SK-N-SH (cell line): ENCODE results near the gene TRMO. TPM values are rescaled to one million over a fixed set of nuclear protein-coding genes. Genes with fewer than 3 reads are reported as not detected.

Experiments
- CTCF ChIA-PET: fragments of 300-600, 350-600 bp; formaldehyde crosslinking; extraction: SDS; loops from one replicate; lab custom pipeline; 2021; lab: Yijun Ruan, JAX
- POLR2A ChIA-PET: fragments of 350-600 bp; sonication (Branson Sonifier 250); formaldehyde crosslinking; extraction: SDS; loops from one replicate; lab custom pipeline; 2020; ENCODE audit warnings: antibody characterized with exemption, inconsistent platforms; lab: Yijun Ruan, JAX
- DNase-seq: peaks from one replicate; pipeline ENCODE4 v3.0.0; 2012
- H2AFZ ChIP-seq: fragments of 200-600 bp; sonication (generic); 2 replicates; pipeline ENCODE4 v1.8.1; 2016; ENCODE audit warnings: antibody characterized with exemption, mild to moderate bottlenecking, low read depth
- H3F3A ChIP-seq: fragments of 200-600 bp; sonication (generic); replicated peaks from 2 replicates; pipeline ENCODE3; 2016; ENCODE audit warnings: antibody characterized with exemption, mild to moderate bottlenecking; ENCODE audit not compliant: insufficient read depth
- H3K27ac ChIP-seq, 2 experiments: fragments of 200-500 bp in 1 of 2; fragments of 200-600 bp in 1 of 2; sonication (Bioruptor generic) in 1 of 2; sonication (generic), shearing (Covaris generic) in 1 of 2; 2 replicates each; pipeline versions ENCODE4 v1.5.1 to v1.6.1; 2014 to 2016; ENCODE audit warnings: low read depth in 2 of 2, inconsistent platforms in 1 of 2, low read length in 1 of 2, mild to moderate bottlenecking in 1 of 2, mixed read lengths in 1 of 2
- H3K27me3 ChIP-seq: fragments of 200-600 bp; sonication (generic), shearing (Covaris generic); 2 replicates; pipeline ENCODE4 v1.6.1; 2016; ENCODE audit warnings: mixed run types; ENCODE audit not compliant: insufficient read depth
- H3K36me3 ChIP-seq, 2 experiments: fragments of 200-500 bp in 1 of 2; fragments of 200-600 bp in 1 of 2; sonication (Bioruptor generic) in 1 of 2; sonication (generic) in 1 of 2; replicated peaks in 1 of 2; 2 replicates each; pipeline versions ENCODE3 to v1.5.1; 2014 to 2016; ENCODE audit warnings: low read length in 1 of 2, mild to moderate bottlenecking in 1 of 2; ENCODE audit not compliant: insufficient read depth in 2 of 2, control insufficient read depth in 1 of 2
- H3K4me1 ChIP-seq, 2 experiments: fragments of 200-500 bp in 1 of 2; fragments of 200-600 bp in 1 of 2; sonication (Bioruptor generic) in 1 of 2; sonication (generic), shearing (Covaris generic) in 1 of 2; 2 replicates each; pipeline versions ENCODE4 v1.5.1 to v1.6.1; 2014 to 2016; ENCODE audit warnings: low read depth in 1 of 2, low read length in 1 of 2, mixed run types in 1 of 2; ENCODE audit not compliant: insufficient read depth in 2 of 2, control insufficient read depth in 1 of 2
- H3K4me2 ChIP-seq: fragments of 200-600 bp; sonication (generic), shearing (Covaris generic); 2 replicates; pipeline ENCODE4 v1.6.1; 2017; ENCODE audit warnings: mixed run types
- H3K4me3 ChIP-seq, 2 experiments: fragments of 200-500 bp in 1 of 2; fragments of 200-600 bp in 1 of 2; sonication (Bioruptor generic) in 1 of 2; sonication (generic), shearing (Covaris generic) in 1 of 2; 2 replicates each; pipeline versions ENCODE4 v1.5.1 to v1.8.1; 2014 to 2016; ENCODE audit warnings: low read depth in 2 of 2, inconsistent platforms in 1 of 2, low read length in 1 of 2, mild to moderate bottlenecking in 1 of 2, mixed read lengths in 1 of 2, moderate library complexity in 1 of 2
- H3K79me2 ChIP-seq: fragments of 200-600 bp; sonication (generic); 2 replicates; pipeline ENCODE4 v1.8.1; 2017; ENCODE audit warnings: mild to moderate bottlenecking; ENCODE audit not compliant: insufficient read depth
- H3K9ac ChIP-seq: fragments of 200-600 bp; sonication (generic); 2 replicates; pipeline ENCODE4 v1.6.1; 2017; ENCODE audit warnings: mixed run types
- H3K9me2 ChIP-seq: fragments of 200-600 bp; sonication (generic); 2 replicates; pipeline ENCODE4 v1.6.1; 2017; ENCODE audit warnings: mixed run types
- H3K9me3 ChIP-seq: fragments of 200-600 bp; sonication (generic); 2 replicates; pipeline ENCODE4 v1.6.1; 2017; ENCODE audit warnings: mixed run types, mild to moderate bottlenecking, moderate library complexity
- H4K20me1 ChIP-seq: fragments of 200-600 bp; sonication (generic); 2 replicates; pipeline ENCODE4 v1.6.1; 2017; ENCODE audit warnings: mild to moderate bottlenecking, mixed run types; ENCODE audit not compliant: insufficient read depth
- CHD2 ChIP-seq: fragments of 150-350 bp; IDR thresholded peaks from 2 replicates; pipeline ENCODE4 v1.6.1; 2018; ENCODE audit warnings: low read length; ENCODE audit not compliant: partially characterized antibody
- CTCF ChIP-seq: fragments of 200-600 bp; sonication (generic); IDR thresholded peaks from 2 replicates; pipeline ENCODE4 v1.6.1; 2017; ENCODE audit warnings: antibody characterized with exemption, mild to moderate bottlenecking, moderate library complexity
- FOSL2 ChIP-seq: IDR thresholded peaks from 2 replicates; pipeline ENCODE4 v1.4.0; 2012; ENCODE audit warnings: low read depth, mild to moderate bottlenecking, moderate library complexity, borderline replicate concordance
- NRF1 ChIP-seq: IDR thresholded peaks from 2 replicates; pipeline ENCODE4 v1.6.1; 2012; ENCODE audit warnings: low read depth, mild to moderate bottlenecking, low read length
- PBX3 ChIP-seq: IDR thresholded peaks from 2 replicates; pipeline ENCODE4; 2012
- RFX5 ChIP-seq: IDR thresholded peaks from 2 replicates; pipeline ENCODE4 v1.6.1; 2012; ENCODE audit warnings: mild to moderate bottlenecking, improper control_type of control experiment, low read length
- RXRA ChIP-seq: IDR thresholded peaks from 2 replicates; pipeline ENCODE4 v1.4.0; 2012; ENCODE audit warnings: low read depth, mild to moderate bottlenecking, borderline replicate concordance
- SIN3A ChIP-seq: IDR thresholded peaks from 2 replicates; pipeline ENCODE4 v1.6.1; 2012; ENCODE audit warnings: low read depth, mild to moderate bottlenecking, low read length, moderate library complexity, borderline replicate concordance
- TAF1 ChIP-seq: IDR thresholded peaks from 2 replicates; pipeline ENCODE4 v1.6.1; 2012; ENCODE audit warnings: low read depth, mild to moderate bottlenecking, low read length, moderate library complexity, borderline replicate concordance
- TEAD4 ChIP-seq: IDR thresholded peaks from 2 replicates; pipeline ENCODE4 v1.4.0; 2012; ENCODE audit warnings: mild to moderate bottlenecking, borderline replicate concordance; ENCODE audit not compliant: insufficient read depth
- USF1 ChIP-seq: IDR thresholded peaks from 2 replicates; pipeline ENCODE4 v1.4.0; 2012; ENCODE audit warnings: low read depth, borderline replicate concordance
- ZBTB33 ChIP-seq: IDR thresholded peaks from 2 replicates; pipeline ENCODE4 v1.4.0; 2012; ENCODE audit warnings: low read depth, borderline replicate concordance
- WGBS: methylation state at CpG from one replicate; pipeline ENCODE4 v1.1.6; 2017; ENCODE audit warnings: low lambda C conversion rate; 5-methylcytosine and 5-hydroxymethylcytosine counted together
- polyA plus RNA-seq, 3 experiments: library from polyadenylated mRNA; depleted of rRNA; stranded (reverse); fragments of >200 nt; gene quantifications; 2 replicates each; pipeline ENCODE4 v1.2.3, GENCODE V29; 2012

TRMO gene
- polyA plus RNA-seq, 1 of the 3 experiments (the other 2 are of a cell fraction) = 8.1 TPM

GRCh38 chr9:97958812-97959511 is 36.7 kb upstream of the TRMO start:
- Histone ChIP-seq H3K27me3 (no peaks in the 10 kb centered on the region), H3K9ac (no peak overlapping the region), H3K4me2 (no peak overlapping the region), H3K79me2 (no peaks in the 10 kb centered on the region), H4K20me1 (no peaks in the 10 kb centered on the region), H3K4me3 (no peak overlapping the region), H2AFZ (no peak overlapping the region), H3K27ac (no peak overlapping the region), H3K9me3 (no peaks in the 10 kb centered on the region), H3K4me1 (no peaks in the 10 kb centered on the region), H3K9me2 (no peaks in the 10 kb centered on the region), H3K36me3 (no peaks in the 10 kb centered on the region), H3F3A (no peaks in the 10 kb centered on the region)
- ChIA-PET CTCF (interaction anchor here (1.9 to 2.7 kb wide), 2 partner anchors 12 to 35 kb away, joined by 5 to 20 read pairs; partner anchors contain the start of gene TRMO), POLR2A (no interaction called here)
- TF ChIP-seq FOSL2 (no peak), SIN3A (no peak), USF1 (no peak), CHD2 (no peak), NRF1 (no peak), RXRA (no peak), ZBTB33 (no peak), PBX3 (no peak), CTCF (no peak), TEAD4 (no peak), TAF1 (no peak), RFX5 (no peak)
- WGBS = 67% methylated on average over 5 of the region's 5 CpGs
- no peak for DNase-seq
